GM18499 (cell line): ENCODE data around the gene TBX4.

Source experiments
- ATAC-seq: cut with Tn5 transposase; IDR thresholded peaks from one replicate; pipeline ENCODE4 v1.9.1; 2021; ENCODE audit warnings: moderate number of reproducible peaks; ENCODE audit not compliant: insufficient read depth, unreplicated experiment

TBX4 gene

GRCh38 chr17:61450641-61451537, 1.3 kb upstream of the TBX4 start:
- no peak for ATAC-seq

DNA sequence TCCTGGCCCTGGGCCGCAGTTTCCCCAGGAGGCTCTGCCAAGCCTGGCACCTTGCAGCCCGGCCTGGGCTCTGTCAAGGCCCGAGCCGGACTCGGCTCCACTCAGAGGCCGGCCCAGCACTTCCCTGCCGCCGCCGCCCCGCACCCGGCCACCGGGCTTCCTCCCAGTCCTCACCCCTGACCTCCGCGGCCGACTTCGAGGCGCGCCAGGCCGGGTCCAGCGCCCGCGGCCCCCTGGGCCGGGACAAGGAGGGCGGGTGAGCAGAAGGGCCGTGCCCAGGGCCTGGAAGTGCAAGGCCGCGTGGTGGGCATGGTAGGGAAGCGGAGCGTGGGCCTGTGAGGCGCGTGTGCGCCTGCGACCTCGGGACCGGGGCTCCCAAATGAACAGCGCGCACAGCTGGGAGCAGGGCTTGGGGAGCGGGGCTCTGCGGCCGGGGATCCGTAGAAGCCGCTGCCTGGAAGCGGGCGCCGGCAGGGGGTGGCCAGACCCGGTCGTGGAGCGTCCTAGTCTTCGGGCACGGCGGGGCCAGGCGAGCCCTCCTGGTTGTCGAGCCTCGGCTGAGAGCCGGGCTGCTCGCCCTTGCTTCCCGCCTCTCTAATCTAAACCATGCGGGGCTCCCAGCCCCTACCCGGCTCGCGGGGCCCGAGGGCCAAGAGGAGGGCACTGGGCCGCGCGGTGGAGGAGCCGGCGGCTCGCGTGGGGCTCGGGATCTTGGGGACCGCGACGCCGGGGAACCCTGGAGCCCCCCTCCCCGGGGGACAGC, 503 bp upstream of the TBX4 start:
- ATAC-seq = no peak

- ATAC-seq = no peak
These were observed 1.6 kb downstream of the TBX4 start for GRCh38 chr17:61453566-61454380.

- ATAC-seq = no peak
These were observed 2.4 kb downstream of the TBX4 start for GRCh38 chr17:61454381-61455323.

GRCh38 chr17:61455324-61456060, 3.3 kb downstream of the TBX4 start:
- ATAC-seq = no peak

DNA sequence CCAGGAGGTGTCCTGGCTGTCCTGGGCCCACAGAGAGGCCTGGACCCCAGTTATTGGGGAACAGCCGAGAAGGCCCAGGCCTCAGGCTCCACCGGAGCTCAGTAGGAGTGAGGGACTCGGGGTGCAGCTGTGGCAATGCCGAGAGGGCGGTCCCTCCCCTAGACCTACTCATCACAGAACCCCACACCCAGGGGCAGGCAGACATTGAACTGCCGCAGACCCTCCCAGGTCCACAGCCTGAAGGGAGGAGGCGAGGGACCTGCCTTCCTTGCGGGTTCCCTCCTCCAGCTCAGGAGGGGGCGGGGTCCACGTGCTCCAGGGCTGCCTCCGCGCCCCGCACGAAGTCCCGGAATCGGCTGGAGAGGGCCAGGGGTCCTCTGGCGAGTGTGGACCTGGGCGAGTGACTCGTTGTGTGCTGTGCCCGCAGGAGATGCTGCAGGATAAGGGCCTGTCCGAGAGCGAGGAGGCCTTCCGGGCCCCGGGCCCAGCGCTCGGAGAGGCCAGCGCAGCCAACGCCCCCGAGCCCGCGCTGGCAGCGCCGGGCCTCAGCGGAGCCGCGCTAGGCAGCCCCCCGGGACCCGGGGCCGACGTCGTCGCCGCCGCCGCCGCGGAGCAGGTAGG, 3.9 kb downstream of the TBX4 start:
- ATAC-seq = no peak

DNA sequence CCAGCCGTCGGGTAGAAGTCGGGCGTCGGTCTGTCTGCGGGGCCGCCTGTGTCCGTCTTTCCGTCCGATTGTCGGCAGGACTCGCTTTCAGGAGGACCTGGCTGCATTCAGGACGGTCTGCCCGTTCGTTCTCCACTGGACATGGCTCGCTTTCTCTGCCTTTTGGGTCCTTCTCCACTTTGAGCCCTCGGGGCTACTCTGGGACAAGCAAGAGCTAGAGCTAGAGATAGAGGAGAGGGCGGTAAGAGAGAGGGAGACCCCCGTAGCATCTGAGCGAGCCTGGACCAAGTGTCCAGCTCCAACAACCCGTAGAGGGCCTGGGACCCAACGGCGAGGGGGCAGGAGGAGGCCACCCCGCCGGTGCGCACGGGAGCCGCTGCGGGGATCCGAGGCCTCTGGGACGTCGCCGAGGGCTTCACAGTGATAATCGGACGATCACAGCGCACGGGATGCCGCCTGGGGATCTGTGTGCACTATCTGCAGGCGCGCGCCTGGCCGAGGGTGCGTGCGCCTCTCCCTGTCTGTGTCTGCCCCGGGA, 4.5 kb downstream of the TBX4 start:
- no peak for ATAC-seq

- no peak for ATAC-seq
These were observed 5.2 kb downstream of the TBX4 start for GRCh38 chr17:61457226-61457983.

DNA sequence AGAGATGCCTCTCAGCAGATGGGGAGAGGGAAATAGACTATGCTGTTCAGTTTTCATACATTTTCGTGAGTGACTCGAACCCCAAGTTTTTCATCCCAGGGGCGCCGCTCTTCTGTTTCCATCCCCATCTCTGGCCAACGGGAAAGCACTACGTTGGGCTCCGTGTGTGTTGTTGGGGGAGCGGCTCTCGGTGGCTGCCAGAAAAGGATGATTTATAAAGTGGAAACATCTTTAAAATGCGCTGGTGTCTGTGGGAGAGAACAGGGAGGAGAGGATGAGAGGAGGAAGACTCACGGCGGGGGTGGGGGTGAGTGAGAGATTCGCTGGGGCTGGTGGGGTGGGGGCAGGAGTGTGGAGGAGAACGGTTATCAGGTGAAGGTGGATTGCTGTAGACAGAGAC, 5.8 kb downstream of the TBX4 start:
- ATAC-seq = no peak

DNA sequence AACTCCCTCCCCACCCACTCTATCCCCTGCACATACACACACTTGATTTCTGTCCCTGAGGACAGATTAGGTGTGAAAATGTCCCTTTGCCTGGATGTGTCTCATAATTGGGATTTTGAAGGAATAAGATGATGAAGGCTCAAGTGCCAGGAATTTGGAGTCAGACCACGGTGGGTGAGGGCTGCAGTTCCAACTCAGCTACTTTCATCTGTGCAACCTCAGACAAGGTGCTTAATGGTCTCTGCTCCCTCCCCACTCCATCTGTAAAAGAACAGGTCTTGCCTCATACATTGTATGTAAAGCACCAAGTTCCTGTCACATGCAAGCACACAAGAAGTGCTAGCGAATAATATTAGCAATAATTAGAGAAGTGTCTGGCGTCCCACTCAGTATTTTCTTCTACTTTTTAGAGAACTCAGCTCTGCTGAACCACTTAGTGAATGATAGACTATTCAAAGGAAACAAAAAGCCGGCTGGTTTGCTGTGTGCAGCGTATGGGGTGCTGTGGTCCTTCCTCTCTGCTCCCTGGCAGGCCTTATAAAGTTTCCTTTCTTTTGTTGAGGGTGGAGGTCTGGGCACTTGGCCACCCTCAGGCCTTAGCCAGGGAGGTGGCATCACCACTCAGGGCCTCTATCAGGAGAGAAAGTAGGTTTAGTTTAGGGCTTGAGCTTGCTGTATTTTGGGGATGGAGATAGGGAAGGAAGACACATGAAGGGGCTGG, 6.4 kb downstream of the TBX4 start:
- no peak for ATAC-seq

- no peak for ATAC-seq
These were observed 7.1 kb downstream of the TBX4 start for GRCh38 chr17:61459142-61459809.

- no peak for ATAC-seq
These were observed 7.9 kb downstream of the TBX4 start for GRCh38 chr17:61459939-61460718.

GRCh38 chr17:61460796-61461585, 8.8 kb downstream of the TBX4 start:
- ATAC-seq = no peak

GRCh38 chr17:61461586-61461966, 9.4 kb downstream of the TBX4 start:
- ATAC-seq = no peak
